HCT116 (cell line): ENCODE results near the gene ITPR1. TPM values are rescaled to one million over a fixed set of nuclear protein-coding genes. Genes with fewer than 3 reads are reported as not detected.

Experiments
- ATAC-seq: fragments of 200-7000 bp; cut with Tn5 transposase; 2 replicates; pipeline ENCODE4 v1.9.1; 2020; ENCODE audit warnings: mild to moderate bottlenecking, moderate library complexity
- BruUV-seq: library from RNA; stranded (reverse); fragments of 400-500 nt; replicated peaks from 2 replicates; lab custom pipeline; 2021; lab: Mats Ljungman, UMichigan
- CTCF ChIA-PET: fragments of 300-600 bp; sonication (Branson Sonifier 250); formaldehyde crosslinking; loops from one replicate; lab custom pipeline; 2021; ENCODE audit warnings: antibody characterized with exemption; lab: Charles Lee
- POLR2A ChIA-PET: fragments of 300-600, 350-600 bp; sonication (Branson Sonifier 250); formaldehyde crosslinking; loops from one replicate; lab custom pipeline; 2021; ENCODE audit warnings: antibody characterized with exemption; lab: Charles Lee
- RAD21 ChIA-PET, 2 experiments: fragments of 300-600 bp; sonication (Branson Sonifier 250); formaldehyde crosslinking; loops; one replicate each; lab custom pipeline; 2023; ENCODE audit warnings: low total read pairs in 2 of 2; ENCODE audit not compliant: uncharacterized antibody in 2 of 2, unreplicated experiment in 2 of 2, low non-redundant PET in 1 of 2; lab: Charles Lee
- DNase-seq: peaks from one replicate; pipeline ENCODE4 v3.0.0-alpha.2; 2010; ENCODE audit warnings: low read depth, low spot score
- H2AFZ ChIP-seq: fragments of 200-600 bp; shearing (Covaris generic), sonication (generic); 2 replicates; pipeline ENCODE4 v1.6.1; 2017; ENCODE audit warnings: low read depth, mixed run types, mixed read lengths, antibody characterized with exemption, low read length; ENCODE audit not compliant: poor library complexity, severe bottlenecking
- H3K27ac ChIP-seq: 2 replicates; pipeline ENCODE4 v1.5.1; 2012; ENCODE audit warnings: low read depth, low read length
- H3K27me3 ChIP-seq: fragments of 200-600 bp; sonication (generic); 2 replicates; pipeline ENCODE4 v1.6.1; 2016; ENCODE audit warnings: mixed run types, low read length, mixed read lengths; ENCODE audit not compliant: insufficient read depth
- H3K36me3 ChIP-seq, 2 experiments: fragments of 200-500 bp in 1 of 2; fragments of 200-600 bp in 1 of 2; sonication (Bioruptor generic) in 1 of 2; sonication (generic) in 1 of 2; 2 replicates each; pipeline versions ENCODE4 v1.5.1 to v1.6.1; 2014 to 2016; ENCODE audit warnings: low read length in 2 of 2, inconsistent platforms in 1 of 2, mixed read lengths in 1 of 2, mixed run types in 1 of 2; ENCODE audit not compliant: insufficient read depth in 2 of 2, control insufficient read depth in 1 of 2
- H3K4me1 ChIP-seq, 2 experiments: fragments of 200-600 bp in 1 of 2; sonication (generic) in 1 of 2; 2 replicates each; pipeline versions ENCODE4 v1.5.1 to v1.6.1; 2012 to 2017; ENCODE audit warnings: low read length in 2 of 2, inconsistent platforms in 1 of 2, mild to moderate bottlenecking in 1 of 2, mixed read lengths in 1 of 2, mixed run types in 1 of 2, moderate library complexity in 1 of 2; ENCODE audit not compliant: insufficient read depth in 2 of 2, control insufficient read depth in 1 of 2
- H3K4me2 ChIP-seq: fragments of 200-600 bp; sonication (generic); 2 replicates; pipeline ENCODE4 v1.6.1; 2017; ENCODE audit warnings: mixed run types, low read length, mixed read lengths
- H3K4me3 ChIP-seq, 2 experiments: fragments of 200-600 bp in 1 of 2; sonication (generic) in 1 of 2; replicated peaks in 1 of 2; 2 replicates each; pipeline ENCODE4 v1.5.1; 2011 to 2016; ENCODE audit warnings: low read length in 2 of 2, control low read depth in 1 of 2, low read depth in 1 of 2, mild to moderate bottlenecking in 1 of 2, mixed read lengths in 1 of 2, mixed run types in 1 of 2
- H3K79me2 ChIP-seq: fragments of 200-600 bp; sonication (generic); 2 replicates; pipeline ENCODE4 v1.6.1; 2017; ENCODE audit warnings: mild to moderate bottlenecking, mixed run types, low read length, moderate library complexity, mixed read lengths; ENCODE audit not compliant: insufficient read depth
- H3K9ac ChIP-seq: fragments of 200-600 bp; sonication (generic); 2 replicates; pipeline ENCODE4 v1.6.1; 2016; ENCODE audit warnings: low read length, mixed read lengths
- H3K9me2 ChIP-seq: fragments of 200-600 bp; sonication (generic), shearing (Covaris generic); 2 replicates; pipeline ENCODE4 v1.6.1; 2017; ENCODE audit warnings: mixed run types, mild to moderate bottlenecking, moderate library complexity; ENCODE audit not compliant: insufficient read depth
- H3K9me3 ChIP-seq, 2 experiments: fragments of 200-500 bp in 1 of 2; fragments of 200-600 bp in 1 of 2; sonication (Bioruptor generic) in 1 of 2; sonication (generic) in 1 of 2; 2 replicates each; pipeline ENCODE4 v1.6.1; 2014 to 2017; ENCODE audit warnings: low read length in 2 of 2, mixed read lengths in 2 of 2, inconsistent platforms in 1 of 2, low read depth in 1 of 2, mild to moderate bottlenecking in 1 of 2, mixed run types in 1 of 2, moderate library complexity in 1 of 2; ENCODE audit not compliant: control insufficient read depth in 1 of 2, insufficient read depth in 1 of 2
- H4K20me1 ChIP-seq: fragments of 200-600 bp; sonication (generic), shearing (Covaris generic); 2 replicates; pipeline ENCODE4 v1.6.1; 2017; ENCODE audit warnings: mixed run types, mild to moderate bottlenecking, moderate library complexity; ENCODE audit not compliant: insufficient read depth
- ATF3 ChIP-seq: IDR thresholded peaks from 2 replicates; pipeline ENCODE4 v1.6.1; 2012
- CBX3 ChIP-seq: IDR thresholded peaks from 2 replicates; pipeline ENCODE4 v1.6.1; 2012; ENCODE audit warnings: low read depth
- CTCF ChIP-seq, 3 experiments: fragments of 200-600 bp in 1 of 3; sonication (generic) in 1 of 3; IDR thresholded peaks in 2 of 3; conservative IDR thresholded peaks in 1 of 3; 2 replicates each; pipeline ENCODE4 v1.5.1; 2012 to 2017; ENCODE audit warnings: low read depth in 2 of 3, low read length in 2 of 3, antibody characterized with exemption in 1 of 3, borderline replicate concordance in 1 of 3, control low read depth in 1 of 3, mild to moderate bottlenecking in 1 of 3, mixed read lengths in 1 of 3, mixed run types in 1 of 3, moderate library complexity in 1 of 3; ENCODE audit not compliant: insufficient read depth in 1 of 3
- EGR1 ChIP-seq: IDR thresholded peaks from 2 replicates; pipeline ENCODE4 v1.6.1; 2012; ENCODE audit warnings: low read depth
- ELF1 ChIP-seq: IDR thresholded peaks from 2 replicates; pipeline ENCODE4 v1.6.1; 2012; ENCODE audit warnings: low read depth, borderline replicate concordance
- EZH2 ChIP-seq: fragments of 200-600 bp; sonication (generic); IDR thresholded peaks from 2 replicates; pipeline ENCODE4 v1.6.1; 2017; ENCODE audit warnings: antibody characterized with exemption, mixed run types
- EZH2phosphoT487 ChIP-seq: fragments of 200-600 bp; IDR thresholded peaks from 2 replicates; pipeline ENCODE4 v1.6.1; 2018; ENCODE audit warnings: antibody characterized with exemption, borderline replicate concordance
- FOSL1 ChIP-seq: IDR thresholded peaks from 2 replicates; pipeline ENCODE4 v1.6.1; 2012; ENCODE audit warnings: low read depth
- MAX ChIP-seq: IDR thresholded peaks from 2 replicates; pipeline ENCODE4 v1.6.1; 2012
- POLR2A ChIP-seq: IDR thresholded peaks from 2 replicates; pipeline ENCODE4 v1.7.0; 2011; ENCODE audit warnings: borderline replicate concordance; ENCODE audit not compliant: insufficient read depth, insufficient read length; ENCODE audit errors: extremely low read depth
- POLR2AphosphoS5 ChIP-seq: IDR thresholded peaks from 2 replicates; pipeline ENCODE4 v1.6.1; 2011; ENCODE audit warnings: mild to moderate bottlenecking, low read depth, low read length, moderate library complexity
- RAD21 ChIP-seq: IDR thresholded peaks from 2 replicates; pipeline ENCODE4 v1.6.1; 2012; ENCODE audit warnings: low read depth, mild to moderate bottlenecking
- REST ChIP-seq: IDR thresholded peaks from 2 replicates; pipeline ENCODE4 v1.6.1; 2012; ENCODE audit warnings: low read depth
- SIN3A ChIP-seq: IDR thresholded peaks from 2 replicates; pipeline ENCODE4 v1.6.1; 2012; ENCODE audit warnings: low read depth
- SP1 ChIP-seq: IDR thresholded peaks from 2 replicates; pipeline ENCODE4 v1.6.1; 2012; ENCODE audit warnings: low read depth
- SRF ChIP-seq: IDR thresholded peaks from 2 replicates; pipeline ENCODE4 v1.6.1; 2012; ENCODE audit warnings: low read depth
- TCF7L2 ChIP-seq: IDR thresholded peaks from 2 replicates; pipeline ENCODE4 v1.7.0; 2011; ENCODE audit warnings: borderline replicate concordance, inconsistent platforms; ENCODE audit not compliant: insufficient read depth, insufficient read length; ENCODE audit errors: extremely low read depth
- ZBTB33 ChIP-seq: IDR thresholded peaks from 2 replicates; pipeline ENCODE4 v1.6.1; 2011; ENCODE audit warnings: mild to moderate bottlenecking, low read length, moderate library complexity; ENCODE audit not compliant: insufficient replicate concordance; ENCODE audit errors: extremely low read depth
- intact Hi-C: fragments of 100-400 bp; cut with micrococcal nuclease; formaldehyde crosslinking; loops from 2 replicates; pipeline ENCODE4 v1.10.0; 2022
- total RNA-seq: library from RNA; stranded (reverse); gene quantifications from one replicate; pipeline ENCODE4 v1.2.1, GENCODE V29; 2021; ENCODE audit not compliant: unreplicated experiment

ITPR1 gene
- total RNA-seq, 1 experiment from 2014 or later = 9.2 TPM

GRCh38 chr3:4528819-4529600, 35.9 kb downstream of the ITPR1 start:
- Histone ChIP-seq H2AFZ (no peak overlapping the region), H3K4me3 (no peak overlapping the region), H3K9me2 (no peaks in the 10 kb centered on the region), H3K9me3 (no peaks in the 10 kb centered on the region), H3K4me1 (no peaks in the 10 kb centered on the region), H3K4me2 (no peak overlapping the region), H3K36me3 (no peaks in the 10 kb centered on the region), H4K20me1 (no peaks in the 10 kb centered on the region), H3K27me3 (no peaks in the 10 kb centered on the region; the same call in 1 of the 2 replicates), H3K9ac (no peak overlapping the region), H3K27ac (no peak overlapping the region), H3K79me2 (no peaks in the 10 kb centered on the region)
- intact Hi-C loops = no loop called here
- CTCF ChIA-PET = no interaction called here
- DNase-seq = no peak
- RAD21 ChIA-PET = no interaction called here
- POLR2A ChIA-PET = no interaction called here
- ATAC-seq = no peak
- no TSS peak for BruUV-seq
- TF ChIP-seq REST = no peak
- TF ChIP-seq MAX = no peak
- TF ChIP-seq SP1 = no peak
- no peak for TF ChIP-seq CTCF (IDR thresholded peaks at IDR 0.05 in 2 of 3, conservative IDR thresholded peaks at IDR 0.05 in 1 of 3; ENCODE audit: borderline replicate concordance in 1 of 3, insufficient read depth in 1 of 3, low read depth in 2 of 3, low read length in 2 of 3)
- no peak for TF ChIP-seq EGR1
- TF ChIP-seq EZH2phosphoT487 = no peak
- no peak for TF ChIP-seq ELF1
- TF ChIP-seq TCF7L2 = no peak
- TF ChIP-seq ATF3 = no peak
- TF ChIP-seq SIN3A = no peak
- no peak for TF ChIP-seq FOSL1
- TF ChIP-seq POLR2A = no peak
- no peak for TF ChIP-seq SRF
- no peak for TF ChIP-seq CBX3
- no peak for TF ChIP-seq RAD21
- TF ChIP-seq ZBTB33 = no peak
- no peak for TF ChIP-seq POLR2AphosphoS5
- no peak for TF ChIP-seq EZH2
